HepG2 (cell line): ENCODE data around the gene GNG7. TPM values are rescaled to one million over a fixed set of nuclear protein-coding genes. Genes with fewer than 3 reads are reported as not detected.
A peak's percentile ranks its signal among the peaks of the same experiment; 100 is the strongest.

Source experiments
- AGO1 ChIP-seq: fragments of 200-400 bp; formaldehyde crosslinking; IDR thresholded peaks from 2 replicates; pipeline ENCODE4 v1.6.1; 2017; ENCODE audit warnings: mild to moderate bottlenecking, low read depth, low read length, moderate library complexity; ENCODE audit not compliant: poor library complexity, severe bottlenecking
- KLF11 ChIP-seq: IDR thresholded peaks from 2 replicates; pipeline ENCODE4 v1.6.1; 2016; ENCODE audit warnings: missing compliant biosample characterization
- RARA ChIP-seq: IDR thresholded peaks from 2 replicates; pipeline ENCODE4 v1.6.1; 2016; ENCODE audit warnings: missing genetic modification reagents, missing compliant biosample characterization
- ZNF296 ChIP-seq: sonication (generic); formaldehyde crosslinking; conservative IDR thresholded peaks from 2 replicates; pipeline ENCODE4 v1.5.0; 2020; ENCODE audit warnings: mild to moderate bottlenecking, missing genetic modification reagents
- ZNF589 ChIP-seq: sonication (generic); formaldehyde crosslinking; conservative IDR thresholded peaks from 2 replicates; pipeline ENCODE4 v1.8.0; 2022; ENCODE audit warnings: mild to moderate bottlenecking, moderate library complexity, missing genetic modification reagents
- ZNF777 ChIP-seq: sonication (generic); formaldehyde crosslinking; IDR thresholded peaks from 2 replicates; pipeline ENCODE4 v1.4.0; 2020; ENCODE audit warnings: missing genetic modification reagents
- polyA plus RNA-seq, 8 experiments: library from polyadenylated mRNA; depleted of rRNA in 3 of 8; stranded (reverse) in 7 of 8; unstranded in 1 of 8; fragments of >200 nt; fragmentation: Illumina TruSeq in 4 of 8; extraction: Trizol in 4 of 8; gene quantifications; 2 replicates each; pipeline versions ENCODE4 v1.2.1 to v1.2.3, GENCODE V29; 2011 to 2016; ENCODE audit warnings: low read depth in 4 of 8, missing spikeins in 1 of 8, mixed read lengths in 1 of 8; ENCODE audit not compliant: insufficient read depth in 1 of 8
- total RNA-seq, 5 experiments: library from RNA; depleted of rRNA; stranded (reverse); fragments of >200 nt; fragmentation: Illumina TruSeq; extraction: Trizol; gene quantifications; 2 replicates each; pipeline ENCODE4 v1.2.3, GENCODE V29; 2016; ENCODE audit warnings: low read depth in 1 of 5
- TF ChIP-seq, protein P1 (sequence below): sonication (generic); formaldehyde crosslinking; IDR thresholded peaks from 2 replicates; pipeline ENCODE4 v1.4.0; 2020; ENCODE audit warnings: missing genetic modification reagents
- TF ChIP-seq, protein P2 (sequence below): IDR thresholded peaks from 2 replicates; pipeline ENCODE4 v1.6.1; 2016; ENCODE audit warnings: missing genetic modification reagents, missing compliant biosample characterization
- TF ChIP-seq, protein P3 (sequence below): fragments of 450-650 bp; IDR thresholded peaks from 2 replicates; pipeline ENCODE4 v1.6.1; 2016
- TF ChIP-seq, protein P4 (sequence below): sonication (generic); formaldehyde crosslinking; IDR thresholded peaks from 2 replicates; pipeline ENCODE4 v1.5.0; 2020; ENCODE audit warnings: missing genetic modification reagents, mild to moderate bottlenecking, borderline replicate concordance
- TF ChIP-seq, protein P5 (sequence below): sonication (generic); formaldehyde crosslinking; IDR thresholded peaks from 2 replicates; pipeline ENCODE4 v1.5.0; 2020; ENCODE audit warnings: mild to moderate bottlenecking, missing genetic modification reagents

GNG7 gene
- total and polyA plus RNA-seq, 2 of the 13 experiments (the other 11 are each of a cell fraction or from before 2014, with no cell fraction given), result 1.4 to 3.3 TPM

DNA sequence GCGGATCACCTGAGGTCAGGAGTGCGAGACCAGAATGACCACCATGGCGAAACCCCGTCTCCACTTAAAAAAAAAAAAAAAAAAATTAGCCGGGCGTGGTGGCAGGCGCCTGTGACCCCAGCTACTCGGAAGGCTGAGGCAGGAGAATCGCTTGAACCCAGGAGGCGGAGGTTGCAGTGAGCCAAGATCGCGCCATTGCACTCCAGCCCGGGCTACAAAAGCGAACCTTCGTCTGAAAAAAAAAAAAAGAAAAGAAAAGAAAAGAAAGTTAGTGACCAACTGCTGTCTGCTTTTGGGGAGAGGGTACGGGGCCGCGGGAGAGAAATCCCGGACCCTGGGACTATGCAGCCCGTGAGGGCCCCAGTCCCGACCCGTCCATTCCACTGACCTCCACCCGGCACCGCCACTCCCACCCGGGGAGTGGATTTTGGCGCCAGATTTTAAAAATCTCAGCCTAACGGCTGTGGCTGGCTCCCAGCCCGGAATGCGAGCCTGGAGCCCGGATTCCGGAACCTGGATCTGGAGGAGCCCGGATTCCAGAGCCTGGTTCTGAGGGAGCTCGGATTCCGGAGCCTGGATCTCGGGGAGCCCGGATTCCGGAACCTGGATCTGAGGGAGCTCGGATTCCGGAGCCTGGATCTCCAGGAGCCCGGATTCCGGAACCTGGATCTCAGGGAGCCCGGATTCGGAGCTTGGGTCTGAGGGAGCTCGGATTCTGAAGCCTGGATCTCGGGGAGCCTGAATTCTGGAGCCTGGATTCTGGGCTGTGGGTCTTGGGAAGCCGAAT lies 239.7 kb downstream of the GNG7 start (continued):
- peak; percentile 78 for TF ChIP-seq AGO1
- TF ChIP-seq ZNF296, result no peak
- 0 out of 2 replicates have a peak, but pooled peaks have one; percentile 44 for TF ChIP-seq ZNF777
- TF ChIP-seq RARA (CRISPR knock-in tag), result peak; percentile 53; the same call in 1 of the 2 replicates
- TF ChIP-seq, protein P1, sequence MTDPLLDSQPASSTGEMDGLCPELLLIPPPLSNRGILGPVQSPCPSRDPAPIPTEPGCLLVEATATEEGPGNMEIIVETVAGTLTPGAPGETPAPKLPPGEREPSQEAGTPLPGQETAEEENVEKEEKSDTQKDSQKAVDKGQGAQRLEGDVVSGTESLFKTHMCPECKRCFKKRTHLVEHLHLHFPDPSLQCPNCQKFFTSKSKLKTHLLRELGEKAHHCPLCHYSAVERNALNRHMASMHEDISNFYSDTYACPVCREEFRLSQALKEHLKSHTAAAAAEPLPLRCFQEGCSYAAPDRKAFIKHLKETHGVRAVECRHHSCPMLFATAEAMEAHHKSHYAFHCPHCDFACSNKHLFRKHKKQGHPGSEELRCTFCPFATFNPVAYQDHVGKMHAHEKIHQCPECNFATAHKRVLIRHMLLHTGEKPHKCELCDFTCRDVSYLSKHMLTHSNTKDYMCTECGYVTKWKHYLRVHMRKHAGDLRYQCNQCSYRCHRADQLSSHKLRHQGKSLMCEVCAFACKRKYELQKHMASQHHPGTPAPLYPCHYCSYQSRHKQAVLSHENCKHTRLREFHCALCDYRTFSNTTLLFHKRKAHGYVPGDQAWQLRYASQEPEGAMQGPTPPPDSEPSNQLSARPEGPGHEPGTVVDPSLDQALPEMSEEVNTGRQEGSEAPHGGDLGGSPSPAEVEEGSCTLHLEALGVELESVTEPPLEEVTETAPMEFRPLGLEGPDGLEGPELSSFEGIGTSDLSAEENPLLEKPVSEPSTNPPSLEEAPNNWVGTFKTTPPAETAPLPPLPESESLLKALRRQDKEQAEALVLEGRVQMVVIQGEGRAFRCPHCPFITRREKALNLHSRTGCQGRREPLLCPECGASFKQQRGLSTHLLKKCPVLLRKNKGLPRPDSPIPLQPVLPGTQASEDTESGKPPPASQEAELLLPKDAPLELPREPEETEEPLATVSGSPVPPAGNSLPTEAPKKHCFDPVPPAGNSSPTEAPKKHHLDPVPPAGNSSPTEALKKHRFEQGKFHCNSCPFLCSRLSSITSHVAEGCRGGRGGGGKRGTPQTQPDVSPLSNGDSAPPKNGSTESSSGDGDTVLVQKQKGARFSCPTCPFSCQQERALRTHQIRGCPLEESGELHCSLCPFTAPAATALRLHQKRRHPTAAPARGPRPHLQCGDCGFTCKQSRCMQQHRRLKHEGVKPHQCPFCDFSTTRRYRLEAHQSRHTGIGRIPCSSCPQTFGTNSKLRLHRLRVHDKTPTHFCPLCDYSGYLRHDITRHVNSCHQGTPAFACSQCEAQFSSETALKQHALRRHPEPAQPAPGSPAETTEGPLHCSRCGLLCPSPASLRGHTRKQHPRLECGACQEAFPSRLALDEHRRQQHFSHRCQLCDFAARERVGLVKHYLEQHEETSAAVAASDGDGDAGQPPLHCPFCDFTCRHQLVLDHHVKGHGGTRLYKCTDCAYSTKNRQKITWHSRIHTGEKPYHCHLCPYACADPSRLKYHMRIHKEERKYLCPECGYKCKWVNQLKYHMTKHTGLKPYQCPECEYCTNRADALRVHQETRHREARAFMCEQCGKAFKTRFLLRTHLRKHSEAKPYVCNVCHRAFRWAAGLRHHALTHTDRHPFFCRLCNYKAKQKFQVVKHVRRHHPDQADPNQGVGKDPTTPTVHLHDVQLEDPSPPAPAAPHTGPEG (CRISPR knock-in tag), result peak; percentile 49; the same call in 1 of the 2 replicates
- TF ChIP-seq, protein P2, sequence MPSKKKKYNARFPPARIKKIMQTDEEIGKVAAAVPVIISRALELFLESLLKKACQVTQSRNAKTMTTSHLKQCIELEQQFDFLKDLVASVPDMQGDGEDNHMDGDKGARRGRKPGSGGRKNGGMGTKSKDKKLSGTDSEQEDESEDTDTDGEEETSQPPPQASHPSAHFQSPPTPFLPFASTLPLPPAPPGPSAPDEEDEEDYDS, result peak; percentile 32; the same call in 1 of the 2 replicates
- peak; percentile 65; the same call in 1 of the 2 replicates for TF ChIP-seq KLF11 (CRISPR knock-in tag)
- TF ChIP-seq, protein P3, sequence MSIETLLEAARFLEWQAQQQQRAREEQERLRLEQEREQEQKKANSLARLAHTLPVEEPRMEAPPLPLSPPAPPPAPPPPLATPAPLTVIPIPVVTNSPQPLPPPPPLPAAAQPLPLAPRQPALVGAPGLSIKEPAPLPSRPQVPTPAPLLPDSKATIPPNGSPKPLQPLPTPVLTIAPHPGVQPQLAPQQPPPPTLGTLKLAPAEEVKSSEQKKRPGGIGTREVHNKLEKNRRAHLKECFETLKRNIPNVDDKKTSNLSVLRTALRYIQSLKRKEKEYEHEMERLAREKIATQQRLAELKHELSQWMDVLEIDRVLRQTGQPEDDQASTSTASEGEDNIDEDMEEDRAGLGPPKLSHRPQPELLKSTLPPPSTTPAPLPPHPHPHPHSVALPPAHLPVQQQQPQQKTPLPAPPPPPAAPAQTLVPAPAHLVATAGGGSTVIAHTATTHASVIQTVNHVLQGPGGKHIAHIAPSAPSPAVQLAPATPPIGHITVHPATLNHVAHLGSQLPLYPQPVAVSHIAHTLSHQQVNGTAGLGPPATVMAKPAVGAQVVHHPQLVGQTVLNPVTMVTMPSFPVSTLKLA, result 0 out of 2 replicates have a peak, but pooled peaks have one; percentile 6
- TF ChIP-seq ZNF589 (CRISPR knock-in tag), result 0 out of 2 replicates have a peak, but pooled peaks have one; percentile 37
- TF ChIP-seq, protein P4, sequence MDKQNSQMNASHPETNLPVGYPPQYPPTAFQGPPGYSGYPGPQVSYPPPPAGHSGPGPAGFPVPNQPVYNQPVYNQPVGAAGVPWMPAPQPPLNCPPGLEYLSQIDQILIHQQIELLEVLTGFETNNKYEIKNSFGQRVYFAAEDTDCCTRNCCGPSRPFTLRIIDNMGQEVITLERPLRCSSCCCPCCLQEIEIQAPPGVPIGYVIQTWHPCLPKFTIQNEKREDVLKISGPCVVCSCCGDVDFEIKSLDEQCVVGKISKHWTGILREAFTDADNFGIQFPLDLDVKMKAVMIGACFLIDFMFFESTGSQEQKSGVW, result no peak
- TF ChIP-seq, protein P5, sequence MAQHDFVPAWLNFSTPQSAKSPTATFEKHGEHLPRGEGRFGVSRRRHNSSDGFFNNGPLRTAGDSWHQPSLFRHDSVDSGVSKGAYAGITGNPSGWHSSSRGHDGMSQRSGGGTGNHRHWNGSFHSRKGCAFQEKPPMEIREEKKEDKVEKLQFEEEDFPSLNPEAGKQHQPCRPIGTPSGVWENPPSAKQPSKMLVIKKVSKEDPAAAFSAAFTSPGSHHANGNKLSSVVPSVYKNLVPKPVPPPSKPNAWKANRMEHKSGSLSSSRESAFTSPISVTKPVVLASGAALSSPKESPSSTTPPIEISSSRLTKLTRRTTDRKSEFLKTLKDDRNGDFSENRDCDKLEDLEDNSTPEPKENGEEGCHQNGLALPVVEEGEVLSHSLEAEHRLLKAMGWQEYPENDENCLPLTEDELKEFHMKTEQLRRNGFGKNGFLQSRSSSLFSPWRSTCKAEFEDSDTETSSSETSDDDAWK (CRISPR knock-in tag), result no peak
